Upper lobe of right lung (tissue), 1 donor: ENCODE data around the gene NEDD4L. TPM values are rescaled to one million over a fixed set of nuclear protein-coding genes. Genes with fewer than 3 reads are reported as not detected.
A peak's percentile ranks its signal among the peaks of the same experiment; 100 is the strongest.
"Not testable (repeated sequence)": the region's sequence is repeated elsewhere in the genome, so short reads cannot be mapped to it uniquely, and the experiment has no call there.

Experiments
- ATAC-seq: fragments of 200-7000 bp; cut with Tn5 transposase; one replicate; pipeline ENCODE4 v1.9.1; 2020; ENCODE audit warnings: mild to moderate bottlenecking, moderate library complexity
- DNase-seq: peaks from one replicate; pipeline ENCODE4 v3.0.0-alpha.2; 2020
- H3K27ac ChIP-seq: fragments of 200-600 bp; one replicate; pipeline ENCODE4 v1.8.0; 2022
- H3K27me3 ChIP-seq: fragments of 200-600 bp; one replicate; pipeline ENCODE4 v1.8.0; 2022; ENCODE audit warnings: mild to moderate bottlenecking
- H3K36me3 ChIP-seq: fragments of 200-600 bp; one replicate; pipeline ENCODE4 v1.8.0; 2022
- H3K4me1 ChIP-seq: fragments of 200-600 bp; one replicate; pipeline ENCODE4 v1.8.0; 2022
- H3K4me3 ChIP-seq: fragments of 200-600 bp; one replicate; pipeline ENCODE4 v1.8.0; 2022; ENCODE audit warnings: mild to moderate bottlenecking
- H3K9me3 ChIP-seq: fragments of 200-600 bp; one replicate; pipeline ENCODE4 v1.8.0; 2022
- intact Hi-C: fragments of 100-400 bp; cut with DNase I; formaldehyde crosslinking; loops from one replicate; pipeline ENCODE4 v1.11.0; 2022
- total RNA-seq: library from RNA; stranded (reverse); fragmentation: NEBNext Ultra II Directional; extraction: Animal tissue kit (Norgen Biotek cat#: 25700); gene quantifications from one replicate; pipeline ENCODE4 v1.2.1, GENCODE V29; 2021
- TF ChIP-seq, protein P1 (sequence below): fragments of 200-600 bp; IDR thresholded peaks from one replicate; pipeline ENCODE4 v1.8.0; 2022; ENCODE audit warnings: antibody characterized with exemption
- donor health status: DM: no; HTN: yes; CAD: no; lungs with severe emphysema.

Gene NEDD4L
- total RNA-seq, 1 donor from 2014 or later = 192 TPM

DNA sequence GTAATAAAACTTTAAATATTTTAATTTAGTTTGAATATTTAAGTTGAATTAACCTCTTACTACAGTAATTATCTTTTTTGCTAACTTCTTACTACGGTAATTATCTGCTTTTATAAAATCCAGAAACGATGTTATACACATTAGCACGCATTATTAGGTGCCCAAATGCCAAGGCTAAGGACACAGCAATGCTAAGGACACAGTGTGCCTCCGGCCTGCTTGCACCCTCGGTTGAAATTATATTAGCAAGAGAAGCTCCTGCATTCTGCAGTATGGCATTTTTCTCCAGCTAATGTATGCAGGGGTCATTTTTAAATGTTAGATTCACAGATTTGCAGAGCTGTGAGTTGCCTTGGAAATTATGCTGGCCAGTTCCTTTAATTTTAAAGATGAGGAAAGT lies 220.0 kb downstream of the NEDD4L start:
- peak overlapping the region; percentile 56 for H3K27ac ChIP-seq
- TF ChIP-seq, protein P1, sequence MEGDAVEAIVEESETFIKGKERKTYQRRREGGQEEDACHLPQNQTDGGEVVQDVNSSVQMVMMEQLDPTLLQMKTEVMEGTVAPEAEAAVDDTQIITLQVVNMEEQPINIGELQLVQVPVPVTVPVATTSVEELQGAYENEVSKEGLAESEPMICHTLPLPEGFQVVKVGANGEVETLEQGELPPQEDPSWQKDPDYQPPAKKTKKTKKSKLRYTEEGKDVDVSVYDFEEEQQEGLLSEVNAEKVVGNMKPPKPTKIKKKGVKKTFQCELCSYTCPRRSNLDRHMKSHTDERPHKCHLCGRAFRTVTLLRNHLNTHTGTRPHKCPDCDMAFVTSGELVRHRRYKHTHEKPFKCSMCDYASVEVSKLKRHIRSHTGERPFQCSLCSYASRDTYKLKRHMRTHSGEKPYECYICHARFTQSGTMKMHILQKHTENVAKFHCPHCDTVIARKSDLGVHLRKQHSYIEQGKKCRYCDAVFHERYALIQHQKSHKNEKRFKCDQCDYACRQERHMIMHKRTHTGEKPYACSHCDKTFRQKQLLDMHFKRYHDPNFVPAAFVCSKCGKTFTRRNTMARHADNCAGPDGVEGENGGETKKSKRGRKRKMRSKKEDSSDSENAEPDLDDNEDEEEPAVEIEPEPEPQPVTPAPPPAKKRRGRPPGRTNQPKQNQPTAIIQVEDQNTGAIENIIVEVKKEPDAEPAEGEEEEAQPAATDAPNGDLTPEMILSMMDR = no peak
- no peaks in the 10 kb centered on the region for H3K9me3 ChIP-seq
- H3K4me1 ChIP-seq = peaks cover 22% of the 10 kb centered on the region
- no peaks in the 10 kb centered on the region for H3K27me3 ChIP-seq
- no peak overlapping the region for H3K4me3 ChIP-seq
- ATAC-seq (no peak), DNase-seq (no peak)
- no peaks in the 10 kb centered on the region for H3K36me3 ChIP-seq
- intact Hi-C loops = no loop called here

DNA sequence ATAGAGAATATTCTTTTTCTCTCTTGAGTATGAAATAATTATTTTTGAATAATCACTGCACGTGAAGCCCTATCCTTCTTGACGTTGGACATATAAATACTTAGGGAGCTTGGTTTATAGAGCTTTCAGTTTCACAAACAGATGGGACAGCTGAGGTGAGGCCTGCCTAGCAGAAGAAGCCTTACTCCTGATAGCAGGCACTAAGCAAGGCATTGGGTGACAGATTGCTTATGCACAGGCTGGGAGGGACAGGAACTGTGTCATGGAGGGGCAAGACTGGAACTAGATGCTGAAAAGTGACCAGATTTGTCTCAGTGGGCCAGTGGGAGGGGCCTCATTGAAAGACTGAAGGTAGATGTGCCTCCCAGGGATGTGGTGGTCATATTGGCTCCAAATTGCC lies 220.8 kb downstream of the NEDD4L start:
- Histone ChIP-seq H3K4me1 (peaks cover 22% of the 10 kb centered on the region), H3K9me3 (no peaks in the 10 kb centered on the region), H3K27me3 (no peaks in the 10 kb centered on the region), H3K36me3 (no peaks in the 10 kb centered on the region), H3K4me3 (no peak overlapping the region), H3K27ac (no peak overlapping the region)
- TF ChIP-seq, protein P1 = no peak
- intact Hi-C loops = no loop called here
- no peak for DNase-seq
- no peak for ATAC-seq

DNA sequence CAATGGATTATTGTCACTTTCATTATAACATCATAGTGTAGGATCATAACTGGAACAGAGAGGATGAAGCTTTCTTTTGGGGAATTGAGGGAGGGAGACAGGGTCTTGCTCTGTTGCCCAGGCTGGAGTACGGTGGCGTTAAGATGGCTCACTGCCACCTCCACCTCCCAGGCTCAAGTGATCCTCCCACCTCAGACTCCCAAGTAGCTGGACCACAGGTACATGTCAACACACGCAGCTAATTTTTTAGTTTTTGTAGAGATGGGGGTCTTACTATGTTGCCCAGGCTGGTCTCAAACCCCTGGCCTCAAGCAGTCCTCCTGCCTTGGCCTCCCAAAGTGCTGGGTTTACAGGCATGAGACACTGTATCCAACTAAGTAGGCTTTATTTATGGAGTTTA lies 221.5 kb downstream of the NEDD4L start:
- intact Hi-C loops, H3K4me3 ChIP-seq, DNase-seq, H3K9me3 ChIP-seq, H3K27me3 ChIP-seq, ATAC-seq, H3K27ac ChIP-seq, H3K36me3 ChIP-seq: not testable (repeated sequence)
- H3K4me1 ChIP-seq = peaks cover 22% of the 10 kb centered on the region

DNA sequence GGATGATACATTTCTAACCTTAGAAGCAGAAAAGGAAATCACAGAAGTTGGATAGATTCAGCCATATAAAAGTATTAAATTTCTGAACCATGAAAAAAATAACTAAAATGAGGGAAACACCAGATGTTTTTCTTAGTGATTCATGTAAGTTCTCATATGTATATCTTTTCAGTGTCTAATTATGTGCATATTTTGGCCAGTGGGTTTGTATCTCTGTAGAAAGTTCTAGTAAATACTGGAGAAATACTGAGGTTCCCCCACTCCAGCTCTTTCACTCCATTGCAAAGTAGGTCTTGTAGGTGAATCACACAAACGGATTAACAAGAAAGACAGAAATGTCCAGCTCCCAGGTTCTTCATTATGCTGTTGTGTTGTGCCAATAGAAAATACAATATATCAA lies 222.3 kb downstream of the NEDD4L start:
- no peak overlapping the region for H3K27ac ChIP-seq
- peaks cover 22% of the 10 kb centered on the region for H3K4me1 ChIP-seq

DNA sequence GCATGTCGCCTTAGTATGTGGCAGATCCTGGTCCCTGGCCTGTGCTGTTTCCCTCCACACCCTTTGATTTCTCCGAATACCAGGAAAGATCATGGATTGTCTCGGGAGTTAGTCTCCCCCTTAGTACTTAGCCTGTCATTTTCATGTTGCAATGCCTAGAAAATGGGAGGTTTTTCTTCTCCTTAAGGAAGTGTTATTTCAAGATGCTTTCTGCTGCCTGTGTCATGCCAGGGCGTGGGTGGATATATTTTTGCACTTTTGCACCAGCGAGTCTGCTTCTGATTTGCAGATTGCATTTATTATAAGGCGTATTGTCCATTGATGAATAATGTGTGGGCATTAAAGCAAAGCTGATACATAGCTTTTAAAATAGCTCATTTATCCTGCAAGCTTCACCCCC lies 223.5 kb downstream of the NEDD4L start:
- ATAC-seq (no peak), DNase-seq (no peak)
- no peaks in the 10 kb centered on the region for H3K9me3 ChIP-seq
- H3K4me1 ChIP-seq = peaks cover 22% of the 10 kb centered on the region
- intact Hi-C loops = no loop called here
- H3K27me3 ChIP-seq = no peaks in the 10 kb centered on the region
- H3K27ac ChIP-seq = no peak overlapping the region
- TF ChIP-seq, protein P1 = no peak
- no peak overlapping the region for H3K4me3 ChIP-seq
- no peaks in the 10 kb centered on the region for H3K36me3 ChIP-seq

More for the DNA sequence above, 222.3 kb downstream of the NEDD4L start:
- no peak for DNase-seq
- H3K36me3 ChIP-seq = no peaks in the 10 kb centered on the region
- intact Hi-C loops = no loop called here
- H3K9me3 ChIP-seq = no peaks in the 10 kb centered on the region
- H3K4me3 ChIP-seq = no peak overlapping the region
- no peak for ATAC-seq
- no peaks in the 10 kb centered on the region for H3K27me3 ChIP-seq
- TF ChIP-seq, protein P1 = no peak

DNA sequence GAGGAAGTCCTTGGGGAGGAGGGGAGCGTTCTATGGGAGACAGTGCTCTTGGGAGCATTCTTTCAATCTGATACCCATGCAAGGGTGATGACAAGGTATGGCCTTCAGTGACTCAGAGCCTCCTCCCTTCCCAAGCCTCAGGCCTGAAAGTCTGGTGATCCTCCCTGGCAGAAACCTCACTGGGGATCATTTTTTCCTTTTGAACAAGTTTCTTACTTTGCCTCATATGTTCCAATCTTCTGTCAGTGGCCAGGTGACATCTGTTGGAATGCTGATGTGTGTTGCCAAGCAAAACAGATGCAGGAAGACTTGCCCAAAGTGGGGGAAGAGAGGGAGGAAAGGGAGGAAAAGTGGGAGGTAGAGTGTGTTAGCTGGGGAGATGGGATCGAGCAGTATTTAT lies 224.8 kb downstream of the NEDD4L start:
- intact Hi-C loops = no loop called here
- TF ChIP-seq, protein P1 = no peak
- no peak for DNase-seq
- Histone ChIP-seq H3K36me3 (no peaks in the 10 kb centered on the region), H3K27me3 (no peaks in the 10 kb centered on the region), H3K4me3 (no peak overlapping the region), H3K4me1 (peaks cover 22% of the 10 kb centered on the region), H3K27ac (peak overlapping the region; percentile 53), H3K9me3 (no peaks in the 10 kb centered on the region)
- no peak for ATAC-seq
